Activated CD4-positive, alpha-beta T cell treated with anti-CD3 and anti-CD28 coated beads for 24 hours (primary cell): ENCODE results near the gene TBX18.

Source experiments
- DNase-seq, 2 donors: peaks; one replicate each; pipeline ENCODE4 v3.0.0-alpha.2; 2020; ENCODE audit warnings: low read depth in 2 of 2

TBX18 gene

DNA sequence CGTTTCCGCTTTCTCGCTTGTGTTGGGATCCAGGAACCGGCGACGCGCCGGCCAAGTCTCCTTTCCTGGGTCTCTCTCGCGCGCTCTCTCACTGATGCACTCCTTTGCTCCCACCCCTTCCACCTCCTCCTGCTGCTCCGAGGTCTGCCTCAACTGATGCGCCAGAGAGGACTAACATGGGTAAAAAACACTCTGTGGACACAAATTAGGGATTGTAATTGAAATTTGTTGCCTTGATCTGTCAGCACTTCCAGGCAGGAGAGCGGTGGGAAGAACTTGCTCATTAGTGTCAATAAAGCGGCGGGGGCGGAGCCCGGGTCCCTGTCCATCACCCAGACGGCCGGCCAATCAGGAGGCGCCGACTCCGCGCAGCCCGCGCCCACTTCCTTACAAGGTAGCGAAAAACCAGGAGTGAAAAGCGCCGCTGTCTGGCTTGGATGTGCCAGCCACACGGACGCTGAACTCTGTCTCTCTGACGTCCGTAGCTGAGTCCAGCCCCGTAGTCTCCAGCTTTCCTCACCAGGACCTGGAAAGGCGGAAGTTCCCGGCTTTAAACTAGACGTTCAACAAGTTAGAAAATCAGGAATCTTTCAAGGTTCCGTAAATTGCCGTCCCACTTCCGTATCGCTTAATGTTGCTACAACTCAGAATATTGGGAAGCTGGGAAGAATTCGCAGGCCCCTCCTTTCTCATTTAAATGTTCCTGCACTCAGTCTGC is at the start of gene TBX18:
Gene TBX18 (minus strand): TSS at position 267 of the 718 bp plus-strand sequence. CDS start 417 bp downstream, outside the sequence.
- DNase-seq: no peak

DNA sequence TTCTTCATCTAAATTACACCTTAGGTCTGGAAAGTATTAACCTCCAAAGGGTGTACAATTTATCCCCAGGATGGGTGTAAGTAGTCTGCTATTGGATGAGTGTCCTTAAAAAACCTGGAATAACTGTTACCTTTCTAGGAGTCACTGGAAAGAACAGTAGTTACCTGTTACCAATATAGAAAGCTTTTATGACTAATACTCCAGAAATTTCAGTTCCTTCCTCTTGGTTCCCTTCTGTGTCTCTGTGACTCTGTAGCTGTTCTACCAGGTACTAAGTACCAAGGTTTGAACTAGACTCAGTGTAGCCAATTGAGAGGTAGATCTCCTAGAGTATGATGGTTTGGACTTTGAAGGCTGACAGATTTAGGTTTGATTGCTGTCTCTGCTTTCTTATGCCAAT is 47.0 kb upstream of the TBX18 start:
- no peak for DNase-seq

DNA sequence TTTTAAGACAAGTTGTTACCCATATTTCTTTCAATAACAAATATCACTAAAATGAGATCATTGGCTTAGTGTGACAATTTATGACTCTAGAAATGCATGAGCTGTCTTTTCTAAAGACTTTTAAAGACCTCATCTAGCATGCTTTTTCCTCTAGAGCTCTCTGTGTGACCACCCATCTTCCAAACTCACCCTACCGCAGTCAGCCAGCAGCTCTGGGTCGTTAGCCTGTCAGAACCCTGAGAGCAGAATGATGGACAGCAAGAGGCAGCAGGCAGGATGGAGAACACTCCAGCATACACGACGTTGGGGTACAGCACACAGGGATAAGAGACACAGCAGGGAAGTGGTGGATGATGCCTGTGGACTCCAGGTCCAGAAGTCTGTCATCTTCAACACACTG is 45.1 kb upstream of the TBX18 start:
- DNase-seq: no peak

DNA sequence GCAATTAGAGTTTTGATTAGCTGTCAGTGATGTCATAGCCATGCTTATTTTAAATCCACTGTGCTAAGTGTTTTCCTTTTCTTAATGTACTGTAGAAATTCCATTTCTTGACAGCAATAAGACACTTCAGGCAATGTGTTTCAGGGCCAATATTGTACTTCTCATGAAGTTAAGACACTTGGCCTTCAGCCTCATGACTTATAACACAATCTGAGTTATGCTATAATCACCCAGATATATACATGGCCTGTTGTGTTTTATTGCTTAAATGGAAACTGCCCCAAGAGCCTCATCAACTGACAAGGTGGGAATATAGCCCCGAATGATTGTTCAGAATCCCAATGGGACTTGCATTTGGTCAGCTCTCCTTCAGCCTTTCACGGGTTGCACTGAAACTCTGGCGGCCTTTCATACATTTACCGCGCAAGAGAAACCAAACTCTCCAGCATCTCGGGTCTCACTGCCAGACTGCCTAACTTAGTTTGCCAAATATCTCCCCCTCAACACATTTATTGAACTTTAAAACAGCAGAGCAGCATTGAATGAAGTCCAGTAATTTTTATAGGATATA is 44.2 kb upstream of the TBX18 start:
- DNase-seq: no peak

DNA sequence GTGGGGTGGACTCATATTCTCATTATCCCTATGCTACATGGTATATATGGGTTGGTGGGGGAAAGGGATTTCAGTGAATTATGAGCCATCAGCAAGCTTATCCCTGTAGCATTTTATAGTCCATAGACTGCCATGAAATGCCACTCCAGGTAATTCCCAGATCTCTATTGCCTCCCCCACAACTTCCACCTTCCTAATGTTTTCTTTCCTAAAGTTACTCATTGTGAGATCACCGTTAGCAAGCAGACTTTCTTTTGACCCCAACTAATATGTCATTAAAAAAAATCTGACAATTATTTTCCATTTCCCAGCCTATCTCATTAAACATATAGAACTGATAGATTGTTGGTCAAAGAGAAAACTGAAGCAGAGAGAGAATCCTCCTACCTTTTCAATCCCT is 40.7 kb upstream of the TBX18 start:
- no peak for DNase-seq

DNA sequence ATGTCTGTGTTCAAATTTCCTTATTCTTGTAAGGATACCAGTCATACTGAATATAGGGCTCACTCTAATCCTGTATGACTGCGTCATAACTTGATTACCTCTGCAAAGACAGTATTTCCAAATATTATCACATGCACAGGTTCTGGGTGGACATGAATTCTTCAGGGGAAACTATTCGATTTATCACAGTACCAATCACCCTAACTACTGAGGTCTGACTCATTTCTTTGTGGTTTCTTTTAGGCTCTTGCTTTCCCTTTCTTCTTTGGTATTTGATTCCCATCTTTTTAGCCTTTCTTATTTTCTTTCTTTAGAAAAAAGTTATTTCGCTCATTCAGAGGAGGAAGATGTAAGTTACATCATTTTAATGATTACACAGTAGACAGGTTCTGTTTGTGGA is 40.3 kb upstream of the TBX18 start:
- DNase-seq: no peak

DNA sequence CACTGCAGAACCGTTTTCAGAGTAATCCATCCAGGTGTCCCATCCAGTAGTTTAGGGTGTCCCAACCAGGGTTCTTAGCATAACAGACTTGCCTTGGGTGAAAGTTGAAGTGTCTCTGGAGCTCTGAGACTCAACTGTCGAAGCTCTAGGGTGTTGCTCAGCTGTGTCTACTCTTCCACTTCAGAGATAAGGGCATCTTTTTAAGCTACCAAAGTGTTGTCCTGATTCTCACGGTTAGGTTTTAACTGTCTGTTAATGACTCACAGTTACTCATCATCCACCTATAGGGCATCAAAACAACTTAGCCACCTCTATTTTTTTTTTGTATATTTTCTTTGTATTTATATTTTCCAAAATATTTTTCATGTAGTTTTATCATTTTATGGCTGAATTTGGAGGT is 36.9 kb upstream of the TBX18 start:
- DNase-seq: no peak

DNA sequence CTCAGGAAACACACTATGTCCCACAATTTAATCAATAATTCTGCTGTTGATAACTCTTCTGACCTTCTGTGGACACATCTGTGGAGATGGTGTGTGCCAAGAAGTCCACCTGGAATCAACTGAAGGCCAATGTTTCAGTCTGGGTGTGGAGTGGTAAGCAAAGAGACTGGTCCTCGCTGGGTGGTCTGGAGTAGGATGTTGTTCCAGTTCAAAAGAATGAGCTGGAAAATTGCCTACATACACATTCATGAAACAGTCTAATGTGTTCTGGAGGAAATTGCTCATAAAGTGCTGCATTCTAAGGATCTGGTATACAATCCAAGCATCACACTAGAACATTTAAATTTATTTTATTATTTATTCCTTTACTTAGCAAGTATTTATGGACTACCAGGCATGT is 33.9 kb upstream of the TBX18 start:
- no peak for DNase-seq

DNA sequence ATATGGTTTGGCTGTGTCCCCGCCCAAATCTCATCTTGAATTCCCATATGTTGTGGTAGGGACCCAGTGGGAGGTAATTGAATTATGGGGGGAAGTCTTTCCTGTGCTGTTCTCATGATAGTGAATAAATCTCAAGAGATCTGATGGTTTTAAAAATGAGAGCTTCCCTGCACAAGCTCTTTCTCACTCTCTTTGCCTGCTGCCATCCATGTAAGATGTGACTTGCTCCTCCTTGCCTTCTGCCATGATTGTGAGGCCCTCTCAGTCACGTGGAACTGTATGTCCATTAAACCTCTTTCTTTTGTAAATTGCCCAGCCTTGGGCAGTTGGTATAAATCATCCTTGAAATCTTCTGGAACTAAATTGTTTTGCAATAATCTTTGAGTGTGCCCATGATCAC is 31.9 kb upstream of the TBX18 start:
- DNase-seq: no peak

DNA sequence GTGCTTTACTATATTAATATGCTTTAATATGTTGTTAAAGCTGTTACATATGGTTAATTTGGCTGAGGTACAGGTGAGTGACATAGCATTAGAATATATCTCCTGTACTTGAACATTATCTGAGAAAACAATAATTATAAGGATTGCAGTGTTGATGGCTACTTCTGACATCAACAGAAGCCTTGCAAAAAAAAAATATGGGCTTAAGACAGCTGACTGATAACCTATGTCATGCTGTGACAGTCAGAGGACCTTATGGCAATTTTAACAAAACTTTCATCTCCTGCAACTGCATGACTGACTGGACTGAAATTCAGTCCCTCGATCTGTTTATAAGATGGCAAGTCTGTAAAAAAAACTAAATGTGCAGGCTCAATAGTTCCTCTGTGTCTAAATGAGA is 27.5 kb upstream of the TBX18 start:
- DNase-seq: no peak

DNA sequence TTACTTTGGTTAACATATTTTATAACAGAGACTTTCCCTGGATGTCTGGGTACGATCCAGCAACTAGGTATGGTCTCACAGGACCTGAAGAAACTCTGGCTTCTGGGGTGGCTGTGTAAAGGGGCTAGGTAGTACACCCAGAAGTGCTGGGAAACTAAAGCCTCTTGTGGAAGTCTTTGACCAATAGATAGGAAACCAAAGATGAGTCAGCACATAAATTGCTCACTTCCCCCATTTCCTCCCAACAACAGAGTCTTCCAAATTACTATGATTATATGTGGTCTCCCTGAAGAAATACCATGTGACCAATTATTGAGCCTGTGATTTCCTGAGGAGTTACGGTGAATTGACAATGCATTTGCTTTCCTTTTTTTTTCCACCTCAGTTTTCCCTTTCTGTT is 26.8 kb upstream of the TBX18 start:
- no peak for DNase-seq

DNA sequence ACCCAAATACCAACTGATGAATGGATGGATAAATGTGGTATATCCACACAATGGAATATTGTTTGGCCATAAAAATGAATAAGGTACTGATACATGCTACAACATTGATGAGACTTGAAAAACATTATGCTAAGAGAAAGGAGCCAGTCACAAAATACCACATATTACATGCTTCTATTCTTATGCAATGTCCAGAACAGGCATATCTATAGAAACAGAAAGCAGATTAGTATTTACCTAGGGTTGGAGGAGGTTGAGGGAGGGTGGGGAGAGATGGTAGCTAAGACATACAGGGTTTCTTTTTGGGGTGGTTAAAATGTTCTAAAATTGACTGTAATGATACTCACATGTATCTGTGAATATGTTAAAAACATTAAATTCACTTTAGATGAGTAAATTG is 24.8 kb upstream of the TBX18 start:
- DNase-seq: no peak

DNA sequence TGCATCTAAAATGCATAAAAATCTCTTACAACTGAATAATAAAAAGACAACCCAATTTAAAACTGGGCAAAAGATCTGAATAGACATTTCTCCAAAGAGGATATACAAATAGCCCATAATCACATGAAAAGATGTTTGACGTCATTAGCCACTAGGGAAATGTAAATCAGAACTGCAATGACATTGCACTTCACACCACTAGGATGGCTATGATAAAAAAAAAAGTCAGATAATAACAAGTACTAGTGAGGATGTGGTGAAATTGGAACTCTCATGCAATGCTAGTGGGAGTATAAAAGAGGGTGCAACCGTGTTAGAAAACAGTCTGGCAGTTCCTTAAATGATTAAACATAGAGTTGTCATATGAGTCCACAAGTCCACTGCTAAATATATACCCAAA is 24.3 kb upstream of the TBX18 start:
- no peak for DNase-seq

DNA sequence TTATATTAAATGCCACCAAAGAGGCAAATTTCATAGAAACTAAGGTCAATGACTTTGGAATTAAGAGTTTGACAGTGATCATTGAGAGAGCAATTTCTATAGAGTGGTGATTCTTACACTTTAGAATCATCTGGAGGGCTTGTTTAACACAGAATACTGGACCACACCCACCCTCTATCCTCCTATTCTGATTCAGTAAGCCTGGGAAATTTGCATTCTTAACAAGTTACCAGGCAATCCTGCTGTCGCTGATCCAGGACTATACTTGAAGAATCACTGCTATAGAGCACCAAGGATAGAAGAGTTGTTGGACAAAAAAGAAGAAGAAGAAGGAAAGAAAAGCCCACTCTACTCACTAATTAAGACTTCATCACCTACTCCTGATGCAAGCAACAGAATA is 21.3 kb upstream of the TBX18 start:
- no peak for DNase-seq

DNA sequence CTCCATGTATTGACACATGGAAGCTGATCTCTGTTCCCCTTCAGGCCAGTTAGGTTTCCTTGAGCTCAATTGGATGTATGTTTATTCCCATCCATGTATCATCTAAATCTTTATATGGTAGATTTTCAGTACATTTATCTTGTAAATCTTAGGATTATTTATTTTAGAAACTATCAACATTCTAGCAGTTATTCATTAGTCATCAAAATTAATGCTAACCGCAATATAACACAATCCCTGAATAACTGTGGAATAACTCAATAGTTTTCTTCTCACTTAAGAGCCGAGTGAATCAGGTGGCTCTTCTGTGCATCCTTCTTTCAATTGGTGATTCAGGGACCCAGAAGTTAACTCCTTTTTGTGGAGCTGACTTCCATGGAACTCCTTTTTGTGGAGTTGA is 15.5 kb upstream of the TBX18 start:
- no peak for DNase-seq

DNA sequence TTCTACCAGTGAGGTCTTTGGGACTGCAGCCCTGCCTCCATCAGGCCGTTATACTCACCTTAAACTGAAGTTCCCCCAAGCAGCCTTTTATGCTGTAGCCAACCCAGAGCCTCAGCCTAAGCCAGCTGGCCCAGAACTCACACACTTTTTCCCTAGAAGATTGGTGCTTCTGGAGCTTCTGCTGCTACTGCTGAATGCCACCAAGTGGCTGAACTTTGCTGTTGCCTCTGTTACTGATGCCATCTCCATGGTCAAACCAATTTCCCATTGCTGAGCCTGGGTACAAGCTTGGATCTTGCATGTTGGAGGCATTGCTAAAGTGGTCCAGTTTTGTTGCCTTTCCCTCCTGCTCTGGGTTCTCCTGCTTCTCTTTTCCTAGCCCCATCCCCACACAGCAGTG is 15.0 kb upstream of the TBX18 start:
- DNase-seq: no peak

DNA sequence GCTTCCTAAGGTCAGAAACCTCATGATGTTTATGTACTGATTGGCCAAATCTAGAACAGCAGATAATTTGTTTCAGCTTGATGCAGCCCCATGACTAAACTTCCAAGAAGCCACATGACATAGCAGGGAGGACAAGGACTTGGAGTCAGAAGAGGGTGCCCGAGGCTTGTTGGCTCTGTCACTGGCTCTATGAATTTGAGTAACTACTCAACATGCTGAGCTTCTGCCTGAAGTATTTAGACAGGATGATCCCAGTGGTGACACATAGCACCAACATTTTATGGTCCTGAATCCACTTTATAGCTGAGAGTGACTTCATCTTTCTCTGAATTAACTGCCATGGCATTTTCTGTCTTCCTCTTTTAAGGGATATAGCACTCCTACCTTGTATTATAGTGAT is 13.5 kb upstream of the TBX18 start:
- DNase-seq: no peak

DNA sequence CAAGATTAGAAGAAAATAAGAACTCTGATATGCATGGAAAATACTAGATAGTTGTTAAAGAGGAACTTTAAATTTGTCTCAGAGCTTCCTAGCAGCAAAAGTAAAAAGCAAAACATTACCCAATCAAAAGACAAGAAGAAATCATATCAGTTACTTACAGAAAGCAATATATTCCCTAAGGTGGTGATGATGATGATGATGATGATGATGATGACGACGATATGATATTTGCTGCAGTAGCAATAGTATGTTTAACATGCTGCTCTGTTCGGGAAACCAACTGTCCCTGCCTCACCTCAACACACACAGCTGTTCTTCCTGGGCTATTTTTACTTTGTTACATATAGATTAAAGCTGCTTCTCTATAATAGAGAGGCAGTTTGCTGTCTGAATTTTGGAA is 12.0 kb upstream of the TBX18 start:
- no peak for DNase-seq

DNA sequence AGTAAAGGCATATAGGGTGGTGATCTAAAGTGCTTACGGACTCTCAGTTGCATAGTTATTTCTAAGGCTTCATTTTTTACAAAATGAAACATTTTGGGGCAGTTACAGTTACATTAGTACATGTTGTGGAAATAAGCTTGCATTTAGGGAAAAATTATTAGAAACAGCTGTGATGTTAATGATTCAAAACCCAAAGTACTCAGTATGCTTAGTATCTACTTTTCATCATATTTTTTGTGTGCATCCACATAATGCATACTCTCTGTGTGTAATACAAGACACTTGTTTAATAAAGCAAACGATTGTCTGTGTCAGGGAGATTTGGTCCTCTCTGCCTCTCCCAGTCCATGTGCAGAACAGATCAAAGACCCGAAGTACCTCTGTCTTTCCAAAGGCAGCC is 11.4 kb upstream of the TBX18 start:
- no peak for DNase-seq

DNA sequence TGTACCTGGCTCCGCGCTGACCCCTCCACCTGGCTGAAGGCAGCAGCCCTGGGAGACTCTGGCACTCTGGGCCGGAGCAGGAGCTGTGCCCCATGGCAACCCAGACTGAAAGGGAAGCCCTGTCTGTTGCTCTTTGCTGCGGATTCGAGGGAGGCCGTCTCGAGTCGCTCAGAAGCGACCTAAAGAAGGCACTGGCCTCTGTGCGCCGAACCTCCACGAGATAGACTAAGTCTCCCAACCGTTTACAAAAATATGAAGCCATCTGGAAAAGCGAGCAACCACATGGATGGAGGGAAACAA is 10.5 kb upstream of the TBX18 start:
- no peak for DNase-seq

DNA sequence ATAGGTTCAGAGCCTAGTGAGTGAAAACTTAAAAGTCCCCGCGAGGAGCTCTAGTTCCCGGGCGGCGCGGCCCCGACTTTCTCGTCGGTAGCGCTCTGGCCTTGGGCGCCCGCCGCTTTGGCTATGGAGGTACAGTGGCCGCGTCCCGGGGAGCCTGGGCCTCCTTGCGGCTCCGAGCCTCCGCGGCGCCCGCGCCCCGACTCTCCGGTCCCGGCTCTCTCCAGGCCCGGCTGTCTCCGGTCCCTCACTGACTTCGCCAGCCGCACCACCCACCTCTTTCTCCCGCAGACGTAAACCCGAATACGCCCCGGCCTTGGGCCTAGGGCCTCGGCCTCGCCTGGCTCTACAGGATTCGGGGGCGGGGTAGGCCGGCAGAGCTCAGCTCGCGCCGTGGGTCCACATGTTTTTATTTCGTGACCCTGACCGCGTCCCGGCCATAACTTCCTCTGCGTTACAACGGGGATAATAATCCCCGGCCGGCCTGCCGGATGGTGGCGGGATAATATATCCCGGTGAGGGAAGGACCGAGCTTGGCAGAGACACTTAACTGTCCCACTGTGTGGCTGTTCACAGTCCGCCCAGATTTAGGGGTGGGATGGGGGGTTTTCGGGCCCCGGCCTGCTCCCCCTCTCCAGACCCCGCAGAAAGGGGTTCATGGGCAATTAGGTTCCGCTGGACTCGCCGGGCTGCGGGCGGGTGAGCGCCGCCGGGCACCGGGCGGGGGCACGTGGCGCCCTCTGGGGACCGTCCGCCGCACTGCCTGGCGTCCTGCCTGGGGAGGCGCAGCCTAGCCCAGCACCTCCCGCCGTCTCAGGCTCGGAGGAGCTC is 10.0 kb upstream of the TBX18 start:
- DNase-seq: no peak

DNA sequence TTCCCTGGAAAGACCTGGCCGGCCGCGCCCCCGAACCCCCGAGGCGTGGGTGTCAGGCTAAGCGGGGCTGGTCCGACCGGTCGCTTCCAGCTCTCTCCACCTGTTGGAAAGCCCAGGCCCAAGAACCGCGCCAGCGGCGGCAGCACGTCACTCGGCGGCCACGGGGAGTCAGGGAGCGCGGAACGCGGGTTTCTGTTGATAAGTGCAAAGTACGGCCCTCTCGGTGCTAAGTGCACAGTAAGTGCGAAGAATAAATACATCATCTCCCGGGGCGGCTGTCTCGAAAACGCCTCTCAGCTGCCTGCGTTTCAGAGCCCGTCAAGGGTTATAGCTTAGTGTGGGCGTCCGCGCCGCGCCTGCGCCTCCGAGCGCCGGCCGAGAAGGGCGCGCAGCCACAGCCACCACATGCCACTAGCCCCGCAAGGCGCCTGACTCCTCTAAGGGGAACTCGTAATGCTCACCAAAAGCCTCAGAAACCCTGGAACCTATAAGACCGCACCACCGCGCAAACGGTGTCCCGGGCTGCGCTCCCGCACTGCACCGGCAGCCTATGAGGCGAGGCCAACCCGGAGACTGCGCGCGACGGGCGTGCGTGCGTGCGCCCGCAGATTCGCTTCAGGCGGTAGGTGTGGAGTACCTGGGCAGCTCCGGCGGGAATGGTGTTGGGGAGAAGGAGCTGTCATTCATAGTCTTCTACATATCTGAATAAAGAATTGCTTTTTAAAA is 9.2 kb upstream of the TBX18 start:
- no peak for DNase-seq

DNA sequence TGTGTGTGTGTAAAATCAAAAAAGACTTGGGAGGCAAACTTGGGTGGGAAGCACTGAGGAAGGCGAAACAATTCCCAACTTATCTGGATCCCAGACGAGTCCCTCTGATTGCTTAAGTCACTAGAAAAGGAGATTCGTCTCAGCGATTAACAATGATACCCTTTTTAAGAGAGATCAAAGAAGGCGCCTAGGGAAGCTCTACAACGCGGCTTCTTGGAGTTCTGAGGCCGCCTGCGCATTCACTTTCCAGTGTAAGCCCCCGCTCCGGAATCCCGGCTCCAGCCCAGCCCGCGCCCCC is 8.7 kb upstream of the TBX18 start:
- no peak for DNase-seq
